Stimulated activated memory B cell treated with anti-CD40 and anti-IgM and Interleukin-4, amounts not matched to agents 10 μg/mL and 1 μg/mL and 100 μg/mL, for 72 hours (primary cell): Measurements from ENCODE around the gene FAM210A.
A peak's percentile ranks its signal among the peaks of the same experiment; 100 is the strongest.
"Not testable (repeated sequence)": the region's sequence is repeated elsewhere in the genome, so short reads cannot be mapped to it uniquely, and the experiment has no call there.

Experiments used
- ATAC-seq: fragments of 150-1000 bp; cut with Tn5 transposase; 2 replicates; pipeline ENCODE4 v1.10.0; 2021
- H3K27ac Mint-ChIP-seq: one replicate; pipeline ENCODE4 v1.8.0; 2022; ENCODE audit warnings: mild to moderate bottlenecking, mixed read lengths
- H3K27me3 Mint-ChIP-seq: one replicate; pipeline ENCODE4 v1.8.0; 2022; ENCODE audit warnings: mixed read lengths
- H3K36me3 Mint-ChIP-seq: one replicate; pipeline ENCODE4 v1.8.0; 2022; ENCODE audit warnings: mixed read lengths
- H3K4me1 Mint-ChIP-seq: one replicate; pipeline ENCODE4 v1.8.0; 2022; ENCODE audit warnings: mixed read lengths
- H3K4me3 Mint-ChIP-seq: one replicate; pipeline ENCODE4 v1.8.0; 2022; ENCODE audit warnings: mild to moderate bottlenecking, moderate library complexity, mixed read lengths
- H3K9me3 Mint-ChIP-seq: one replicate; pipeline ENCODE4 v1.8.0; 2022; ENCODE audit warnings: mixed read lengths

The FAM210A gene, protein sequence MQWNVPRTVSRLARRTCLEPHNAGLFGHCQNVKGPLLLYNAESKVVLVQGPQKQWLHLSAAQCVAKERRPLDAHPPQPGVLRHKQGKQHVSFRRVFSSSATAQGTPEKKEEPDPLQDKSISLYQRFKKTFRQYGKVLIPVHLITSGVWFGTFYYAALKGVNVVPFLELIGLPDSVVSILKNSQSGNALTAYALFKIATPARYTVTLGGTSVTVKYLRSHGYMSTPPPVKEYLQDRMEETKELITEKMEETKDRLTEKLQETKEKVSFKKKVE

DNA sequence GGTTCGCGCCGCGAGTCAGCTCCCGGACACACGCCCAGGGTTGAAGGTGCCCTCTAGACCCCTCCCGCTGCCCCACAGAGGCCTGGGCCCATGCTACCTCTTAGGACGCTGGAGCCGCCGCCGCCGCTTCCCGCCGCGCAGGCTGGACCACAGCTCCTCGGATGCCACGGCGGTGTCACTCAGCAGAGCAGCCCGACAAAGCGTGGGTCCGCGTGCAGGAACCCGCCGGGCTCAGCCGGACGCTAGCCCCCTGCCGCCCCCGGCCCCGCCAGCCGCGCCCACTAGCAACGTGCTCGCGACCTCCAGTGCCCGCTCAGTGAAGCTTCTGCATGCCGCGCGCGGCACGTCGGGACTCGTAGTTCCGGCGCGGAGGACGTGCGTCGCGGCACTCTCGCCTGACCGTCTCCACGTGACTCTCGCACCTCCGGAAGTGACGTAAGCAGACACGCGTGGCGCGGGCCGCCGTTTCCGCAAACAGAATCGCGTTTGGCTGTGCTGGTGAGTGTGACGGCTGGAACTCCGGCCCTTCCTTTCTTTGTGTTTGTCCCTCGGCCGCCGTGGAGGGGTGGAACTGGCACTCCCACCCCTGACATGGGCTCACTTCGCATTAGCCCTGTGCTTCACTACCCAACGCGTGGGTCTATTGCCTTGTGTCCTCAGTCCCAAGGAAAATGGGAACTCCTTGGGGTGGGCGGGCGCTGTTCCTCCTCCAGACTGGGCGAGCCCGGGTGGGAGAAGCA is at the start of gene FAM210A, which contains the start of gene RNMT:
Gene FAM210A (minus strand): TSS at position 327 of the 740 bp plus-strand sequence. CDS start 44,481 bp downstream, outside the sequence.
Gene RNMT (plus strand): TSS at position 442 of the 740 bp plus-strand sequence. CDS start 4,845 bp downstream, outside the sequence.
- Mint-ChIP-seq H3K4me1 (peaks cover 48% of the 10 kb centered on the region), H3K27me3 (no peaks in the 10 kb centered on the region), H3K9me3 (no peaks in the 10 kb centered on the region), H3K27ac (peak within 1 kb of the TSS; percentile 97), H3K36me3 (peaks cover 2% of the 10 kb centered on the region), H3K4me3 (peak within 1 kb of the TSS; percentile 98)
- ATAC-seq: peak; percentile 98

DNA sequence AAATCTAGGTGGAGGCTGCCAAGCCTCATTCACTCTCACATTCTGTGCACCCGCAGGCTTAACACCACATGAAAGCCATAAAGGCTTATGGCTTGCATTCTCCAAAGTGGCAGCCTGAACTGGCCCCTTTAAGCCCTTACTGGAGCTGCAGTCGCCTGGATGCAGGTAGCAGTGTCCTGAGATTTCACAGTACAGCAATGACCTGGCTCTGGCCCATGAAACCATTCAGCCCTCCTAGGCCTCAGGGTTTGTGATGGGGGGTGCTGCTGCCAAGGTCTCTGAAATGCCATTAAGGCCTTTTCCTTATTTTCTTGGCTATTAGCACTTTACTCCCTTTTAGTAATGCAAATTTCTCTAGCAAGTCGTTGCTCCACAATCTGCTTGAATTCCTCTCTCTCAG is 48.7 kb upstream of the FAM210A start:
- H3K4me1 Mint-ChIP-seq: no peaks in the 10 kb centered on the region
- H3K9me3 Mint-ChIP-seq: peaks cover 13% of the 10 kb centered on the region
- no peak for ATAC-seq
- no peak overlapping the region for H3K27ac Mint-ChIP-seq
- no peaks in the 10 kb centered on the region for H3K36me3 Mint-ChIP-seq
- H3K4me3 Mint-ChIP-seq: no peak overlapping the region
- H3K27me3 Mint-ChIP-seq: peaks cover 14% of the 10 kb centered on the region

DNA sequence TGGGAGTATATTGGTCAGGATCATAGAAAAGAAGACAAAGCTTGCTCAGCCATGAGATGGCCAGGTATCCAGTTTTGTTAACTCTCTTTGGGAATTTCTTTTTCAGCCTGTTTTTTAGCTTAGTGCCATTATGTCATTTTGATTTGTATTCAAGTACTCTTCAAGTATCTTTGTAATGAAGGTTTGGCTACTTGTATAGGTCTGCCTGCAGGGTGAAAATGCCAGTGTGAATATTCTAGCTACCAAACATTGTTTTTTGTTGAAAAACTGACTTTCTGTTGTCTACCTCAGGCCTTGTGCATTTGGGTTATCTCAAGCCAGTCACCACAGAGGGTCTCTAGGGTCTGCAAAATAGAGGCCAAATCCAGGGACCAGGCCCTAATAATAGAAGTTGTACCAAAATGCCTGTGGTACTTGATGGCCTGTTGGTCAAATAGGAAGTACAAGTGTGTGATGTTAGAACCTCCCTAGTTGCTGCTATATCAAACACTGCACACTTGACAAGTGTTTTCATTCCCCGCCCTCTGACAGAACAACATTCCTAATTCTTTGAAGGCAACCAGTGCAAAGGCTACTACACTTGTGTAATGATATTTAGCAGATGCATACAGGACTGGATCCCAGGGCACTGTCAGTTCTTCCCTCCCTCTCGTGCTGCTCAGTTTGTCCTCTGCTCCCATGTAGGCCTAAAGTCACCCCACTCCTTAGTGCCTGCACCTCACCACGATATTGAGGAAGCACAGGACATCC is 36.5 kb upstream of the FAM210A start:
- H3K4me3 Mint-ChIP-seq: no peak overlapping the region
- no peak for ATAC-seq
- no peaks in the 10 kb centered on the region for H3K27me3 Mint-ChIP-seq
- no peaks in the 10 kb centered on the region for H3K4me1 Mint-ChIP-seq
- peaks cover 32% of the 10 kb centered on the region for H3K9me3 Mint-ChIP-seq
- peaks cover 72% of the 10 kb centered on the region for H3K36me3 Mint-ChIP-seq
- no peak overlapping the region for H3K27ac Mint-ChIP-seq

DNA sequence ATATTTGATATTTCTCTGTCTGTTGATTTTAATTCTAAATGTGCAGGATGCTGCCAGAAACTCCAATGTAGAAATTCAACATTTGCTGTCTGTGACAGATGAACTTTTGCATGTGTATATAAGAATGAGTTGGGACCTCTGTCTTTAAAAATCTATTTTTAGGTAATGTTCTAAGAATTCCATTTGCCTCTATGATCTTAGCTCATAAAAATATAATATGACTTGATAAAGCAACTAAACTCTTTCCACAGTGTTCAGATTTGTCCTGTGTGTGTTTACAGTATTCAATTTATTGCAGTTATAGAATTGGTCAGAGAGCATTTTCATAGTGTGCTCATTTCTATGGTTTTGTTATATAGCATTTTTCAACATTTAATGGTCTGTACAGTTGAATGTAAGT is 33.7 kb upstream of the FAM210A start:
- Mint-ChIP-seq H3K9me3 (peaks cover 13% of the 10 kb centered on the region), H3K36me3 (peaks cover 88% of the 10 kb centered on the region), H3K27ac (no peak overlapping the region), H3K27me3 (no peaks in the 10 kb centered on the region), H3K4me1 (no peaks in the 10 kb centered on the region), H3K4me3 (no peak overlapping the region)
- ATAC-seq: no peak

DNA sequence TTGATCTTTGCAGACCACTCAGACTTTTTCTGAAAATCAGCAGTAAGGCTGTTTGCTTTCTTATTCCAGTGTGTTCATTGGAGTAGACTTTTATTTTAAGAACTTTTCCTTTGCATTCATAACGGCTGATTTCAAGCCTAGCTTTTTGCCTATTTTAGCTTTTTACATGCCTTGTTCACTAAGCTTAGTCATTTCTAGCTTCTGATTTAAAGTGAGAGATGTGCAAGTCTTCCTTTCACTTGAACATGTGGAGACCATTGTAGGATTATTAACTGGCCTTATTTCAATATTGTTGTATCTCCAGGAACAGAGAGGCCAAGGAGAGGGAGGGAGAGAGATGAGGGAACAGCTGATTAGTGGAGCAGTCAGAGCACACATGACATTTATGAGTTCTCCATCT is 32.3 kb upstream of the FAM210A start:
- H3K4me1 Mint-ChIP-seq: no peaks in the 10 kb centered on the region

DNA sequence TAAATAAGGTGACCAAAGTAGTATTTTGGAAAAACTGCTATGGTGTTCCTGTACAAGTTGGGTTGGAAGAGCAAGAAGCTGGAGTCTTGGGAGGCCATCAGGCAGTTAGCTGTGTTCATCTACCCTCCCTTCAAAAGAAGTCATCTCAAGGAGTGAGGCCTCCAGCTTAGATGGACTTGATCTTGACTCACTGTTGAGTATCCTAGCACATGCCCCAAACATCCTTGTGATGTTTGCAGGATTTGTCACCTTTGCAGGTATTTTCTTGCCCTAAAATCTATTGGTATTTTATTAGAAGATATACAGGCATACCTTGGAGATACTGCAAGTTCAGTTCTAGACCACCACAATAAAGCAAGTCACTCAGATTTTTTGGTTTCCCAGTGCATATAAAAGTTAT is 30.3 kb upstream of the FAM210A start:
- Mint-ChIP-seq H3K4me3 (no peak overlapping the region), H3K27me3 (no peaks in the 10 kb centered on the region), H3K27ac (no peak overlapping the region), H3K9me3 (no peaks in the 10 kb centered on the region), H3K4me1 (no peaks in the 10 kb centered on the region), H3K36me3 (peaks cover 85% of the 10 kb centered on the region)
- no peak for ATAC-seq

More for the DNA sequence above, 32.3 kb upstream of the FAM210A start:
- Mint-ChIP-seq H3K4me3 (no peak overlapping the region), H3K27me3 (no peaks in the 10 kb centered on the region), H3K9me3 (peaks cover 5% of the 10 kb centered on the region), H3K27ac (no peak overlapping the region), H3K36me3 (peaks cover 87% of the 10 kb centered on the region)
- no peak for ATAC-seq

DNA sequence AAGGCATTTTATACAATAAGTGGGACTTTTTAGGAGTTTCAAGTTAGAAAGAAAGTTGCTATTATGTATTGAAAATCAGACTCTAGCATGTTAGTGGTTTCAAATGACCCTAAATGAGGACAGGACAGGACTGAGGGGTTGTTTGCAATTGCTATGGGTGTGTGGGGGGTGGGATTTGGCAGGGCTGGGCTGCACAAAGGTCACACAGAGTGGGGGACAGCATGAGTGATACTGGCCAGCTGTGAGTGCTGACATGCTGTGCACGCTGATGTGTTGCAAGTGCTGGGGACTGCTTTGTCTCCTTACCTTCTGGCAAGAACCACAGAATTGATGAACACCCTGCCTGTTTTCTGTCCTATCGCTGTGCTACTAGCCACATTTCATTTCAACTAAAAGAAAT is 29.9 kb upstream of the FAM210A start:
- H3K9me3 Mint-ChIP-seq: peaks cover under 1% of the 10 kb centered on the region
- no peak overlapping the region for H3K4me3 Mint-ChIP-seq
- no peaks in the 10 kb centered on the region for H3K27me3 Mint-ChIP-seq
- no peak overlapping the region for H3K27ac Mint-ChIP-seq
- H3K36me3 Mint-ChIP-seq: peaks cover 85% of the 10 kb centered on the region
- H3K4me1 Mint-ChIP-seq: no peaks in the 10 kb centered on the region
- ATAC-seq: no peak

DNA sequence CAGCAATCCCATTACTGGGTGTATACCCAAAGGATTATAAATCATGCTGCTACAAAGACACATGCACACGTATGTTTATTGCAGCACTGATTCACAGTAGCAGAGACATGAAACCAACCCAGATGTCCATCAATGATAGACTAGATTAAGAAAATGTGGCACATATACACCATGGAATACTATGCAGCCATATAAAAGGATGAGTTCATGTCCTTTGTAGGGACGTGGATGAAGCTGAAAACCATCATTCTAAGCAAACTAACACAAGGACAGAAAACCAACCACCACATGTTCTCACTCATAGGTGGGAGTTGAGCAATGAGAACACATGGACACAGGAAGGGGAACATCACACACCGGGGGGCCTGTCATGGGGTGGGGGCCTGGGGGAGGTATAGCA is 25.2 kb upstream of the FAM210A start:
- not testable (repeated sequence) for H3K27me3 Mint-ChIP-seq

DNA sequence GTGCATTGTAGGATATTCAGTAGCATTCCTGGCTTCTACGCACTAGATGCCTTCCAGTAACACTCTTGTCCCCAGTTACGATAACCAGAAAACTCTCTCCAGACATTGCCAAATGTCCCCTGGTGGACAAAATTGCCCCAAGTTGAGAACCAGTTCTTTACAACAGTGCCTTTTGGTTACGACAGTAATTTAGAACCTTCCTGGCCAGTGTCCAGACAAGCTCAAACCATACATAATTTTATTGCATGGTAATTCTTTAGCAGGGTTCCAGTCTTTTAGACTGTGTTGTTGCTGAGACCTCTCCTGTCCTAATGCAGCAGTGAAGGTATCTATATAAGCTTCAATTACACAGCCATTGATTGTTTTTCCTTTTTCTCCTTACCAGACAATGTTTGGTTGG is 20.3 kb upstream of the FAM210A start:
- no peak for ATAC-seq
- Mint-ChIP-seq H3K36me3 (peaks cover 82% of the 10 kb centered on the region), H3K4me3 (no peak overlapping the region), H3K27me3 (no peaks in the 10 kb centered on the region), H3K27ac (no peak overlapping the region), H3K4me1 (peaks cover 9% of the 10 kb centered on the region), H3K9me3 (peaks cover 2% of the 10 kb centered on the region)

More for the DNA sequence above, 25.2 kb upstream of the FAM210A start:
- not testable (repeated sequence) for H3K9me3 Mint-ChIP-seq, ATAC-seq, H3K4me1 Mint-ChIP-seq, H3K27ac Mint-ChIP-seq, H3K4me3 Mint-ChIP-seq
- peaks cover 97% of the 10 kb centered on the region for H3K36me3 Mint-ChIP-seq

DNA sequence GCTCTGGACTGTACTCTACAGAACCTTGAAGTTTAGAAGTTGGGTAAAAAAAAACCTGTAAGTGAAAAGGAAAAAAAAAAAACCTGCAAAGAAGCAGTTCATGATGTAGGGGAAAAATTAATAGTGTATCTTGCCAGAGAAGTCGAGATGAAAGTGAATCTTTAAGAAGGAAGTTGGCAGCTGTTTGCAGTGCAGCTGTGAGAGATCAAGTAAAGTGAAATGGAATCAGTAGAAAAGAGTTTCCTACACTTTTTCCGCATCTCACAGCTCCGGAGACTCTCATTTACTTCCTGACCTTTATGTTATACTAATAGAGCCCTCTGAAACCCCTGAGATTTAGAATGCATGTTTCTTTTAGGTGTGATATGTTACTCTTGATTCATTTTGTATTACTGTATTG is 19.3 kb upstream of the FAM210A start:
- no peaks in the 10 kb centered on the region for H3K27me3 Mint-ChIP-seq
- peaks cover 9% of the 10 kb centered on the region for H3K4me1 Mint-ChIP-seq
- peaks cover 72% of the 10 kb centered on the region for H3K36me3 Mint-ChIP-seq
- peak overlapping the region; percentile 9 for H3K27ac Mint-ChIP-seq
- H3K4me3 Mint-ChIP-seq: no peak overlapping the region
- no peak for ATAC-seq
- no peaks in the 10 kb centered on the region for H3K9me3 Mint-ChIP-seq

DNA sequence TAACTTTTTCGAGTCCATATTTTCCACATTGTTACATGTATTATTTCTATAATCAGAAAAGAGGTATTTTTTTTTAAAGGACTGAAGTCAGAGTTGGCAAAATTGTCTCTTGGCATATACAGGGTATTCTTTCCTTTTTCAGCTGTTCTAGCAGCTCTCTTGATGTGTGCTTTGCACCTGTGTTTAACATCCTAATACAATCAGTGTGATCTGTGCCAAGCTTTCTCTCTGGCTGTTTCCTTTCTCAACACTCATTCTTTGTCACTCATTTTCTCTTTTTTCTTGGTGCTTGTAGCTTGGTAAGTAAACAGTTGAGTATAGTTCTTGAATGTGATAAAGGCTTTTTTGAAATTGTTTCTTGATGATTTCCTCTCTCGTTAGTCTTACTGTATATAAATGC is 9.3 kb upstream of the FAM210A start:
- Mint-ChIP-seq H3K4me1 (peaks cover 7% of the 10 kb centered on the region), H3K36me3 (peaks cover 47% of the 10 kb centered on the region), H3K27me3 (no peaks in the 10 kb centered on the region), H3K9me3 (no peaks in the 10 kb centered on the region), H3K4me3 (no peak overlapping the region), H3K27ac (no peak overlapping the region)
- ATAC-seq: no peak

DNA sequence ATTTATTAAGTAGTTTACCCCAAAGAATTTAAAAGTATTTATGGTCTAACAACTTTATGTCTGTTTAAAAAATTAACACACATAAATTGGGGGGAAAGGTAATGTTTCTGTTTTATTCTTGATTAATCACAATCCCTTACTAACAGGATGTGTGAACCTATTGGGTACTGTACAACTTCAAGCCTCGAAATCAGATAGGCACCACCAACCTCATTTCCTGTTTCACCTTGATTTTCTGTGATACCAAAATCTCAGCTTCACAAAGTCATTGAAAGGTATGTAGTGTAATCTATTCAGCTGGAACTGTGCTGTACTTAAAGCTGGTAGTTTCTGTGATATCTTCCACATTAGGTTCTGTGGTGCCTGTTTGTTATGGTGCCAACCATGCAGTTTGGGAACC is 4.1 kb upstream of the FAM210A start:
- Mint-ChIP-seq H3K9me3 (no peaks in the 10 kb centered on the region), H3K4me1 (peaks cover 29% of the 10 kb centered on the region), H3K4me3 (no peak overlapping the region), H3K36me3 (peaks cover 19% of the 10 kb centered on the region), H3K27me3 (no peaks in the 10 kb centered on the region), H3K27ac (no peak overlapping the region)
- ATAC-seq: no peak

DNA sequence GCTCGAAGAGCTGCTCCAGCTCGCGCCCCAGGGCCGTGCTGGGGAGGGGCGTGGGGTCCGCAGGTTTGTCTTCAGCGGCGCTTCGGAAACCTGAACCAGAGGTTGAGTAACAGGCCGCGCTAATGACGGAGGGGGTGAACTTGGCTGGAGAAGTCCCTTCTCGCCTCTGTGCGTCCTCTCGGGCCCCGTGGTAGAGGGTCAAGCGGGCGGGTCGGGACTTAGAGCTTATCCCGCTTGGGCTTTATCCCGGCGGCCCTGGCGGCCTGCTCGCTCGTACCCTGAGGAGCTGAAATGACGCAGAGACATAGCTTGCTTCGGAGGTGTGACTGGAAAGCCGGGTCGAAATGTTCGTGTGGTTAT is 594 bp upstream of the FAM210A start:
- Mint-ChIP-seq H3K9me3 (no peaks in the 10 kb centered on the region), H3K27me3 (no peaks in the 10 kb centered on the region), H3K4me3 (peak overlapping the region; percentile 98), H3K27ac (peak overlapping the region; percentile 97), H3K36me3 (peaks cover 6% of the 10 kb centered on the region), H3K4me1 (peaks cover 52% of the 10 kb centered on the region)
- ATAC-seq: no peak

DNA sequence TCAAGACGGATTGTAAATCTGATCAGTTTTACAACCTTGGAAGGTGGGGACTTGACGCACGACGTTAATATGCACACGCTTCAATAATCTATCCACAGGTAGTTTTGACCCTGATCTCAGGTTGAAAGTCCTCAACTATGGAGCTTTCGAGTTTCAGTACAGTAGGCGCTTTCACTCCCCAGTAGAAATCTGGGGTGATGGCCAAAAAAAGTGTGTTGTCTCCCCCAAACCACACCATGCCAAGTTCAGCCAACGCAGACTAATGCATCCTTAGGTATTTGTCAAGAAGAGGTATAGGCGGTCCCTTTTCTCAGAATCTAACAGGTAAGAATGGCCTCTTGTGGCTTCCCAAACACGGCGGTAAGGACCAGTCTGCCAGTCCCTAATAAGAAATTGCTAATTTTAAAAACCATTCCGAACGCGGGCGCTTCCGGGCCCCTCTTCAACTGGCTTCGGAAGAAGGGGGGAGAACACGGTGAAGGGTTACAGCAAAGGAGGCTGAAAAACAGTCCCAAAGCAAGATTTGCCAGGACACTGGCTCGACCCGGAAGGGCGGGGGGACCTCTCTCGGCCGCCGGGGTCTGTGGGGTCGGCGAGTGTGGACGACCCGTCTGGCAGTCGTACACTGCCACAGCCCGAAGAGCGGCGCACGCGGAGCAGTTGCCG is 659 bp downstream of the FAM210A start:
- no peaks in the 10 kb centered on the region for H3K27me3 Mint-ChIP-seq
- peaks cover 45% of the 10 kb centered on the region for H3K4me1 Mint-ChIP-seq
- no peaks in the 10 kb centered on the region for H3K36me3 Mint-ChIP-seq
- no peak for ATAC-seq
- H3K4me3 Mint-ChIP-seq: peak overlapping the region; percentile 98
- no peaks in the 10 kb centered on the region for H3K9me3 Mint-ChIP-seq
- H3K27ac Mint-ChIP-seq: peak overlapping the region; percentile 97

DNA sequence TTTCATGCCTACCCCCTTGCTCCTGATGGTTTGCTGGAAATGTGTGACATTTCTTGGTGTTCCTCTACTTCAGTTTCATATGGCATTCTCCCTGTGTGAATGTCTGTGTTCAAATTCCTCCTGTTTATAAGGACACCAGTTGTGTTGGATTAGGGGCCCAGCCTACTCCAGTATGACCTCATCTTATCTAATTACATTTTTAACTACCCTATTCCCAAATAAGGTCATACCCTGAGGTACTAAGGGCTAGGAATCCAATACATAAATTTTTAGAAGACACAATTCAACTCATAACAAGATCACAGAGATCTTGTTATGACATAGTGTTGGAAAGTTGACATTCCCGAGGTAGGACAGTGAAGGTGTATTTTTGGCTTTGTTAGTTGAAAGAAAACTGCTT is 5.5 kb downstream of the FAM210A start:
- Mint-ChIP-seq H3K27ac (no peak overlapping the region), H3K36me3 (peaks cover 17% of the 10 kb centered on the region), H3K9me3 (no peaks in the 10 kb centered on the region), H3K4me3 (no peak overlapping the region), H3K4me1 (peaks cover 43% of the 10 kb centered on the region), H3K27me3 (no peaks in the 10 kb centered on the region)
- no peak for ATAC-seq
